Epidermal melanocyte (primary cell): ENCODE data around the gene RCOR1.
A peak's percentile ranks its signal among the peaks of the same experiment; 100 is the strongest.

ENCODE experiments used
- DNase-seq: peaks from one replicate; pipeline ENCODE4 v3.0.0; 2011; ENCODE audit warnings: low spot score; ENCODE audit not compliant: insufficient read length

Gene RCOR1

GRCh38 chr14:102774391-102775153 lies 182.1 kb downstream of the RCOR1 start:
- peak; percentile 96 for DNase-seq

GRCh38 chr14:102775855-102776760 lies 183.7 kb downstream of the RCOR1 start:
- DNase-seq: no peak

GRCh38 chr14:102776761-102777710 lies 184.6 kb downstream of the RCOR1 start, which contains the start of gene TRAF3:
TSS of gene TRAF3 (plus strand) at chr14:102777449. CDS start at chr14:102870202, 92,753 bp downstream.
- peak; percentile 82 for DNase-seq

GRCh38 chr14:102777711-102778337 lies 185.4 kb downstream of the RCOR1 start:
- DNase-seq: no peak

GRCh38 chr14:102778338-102779083 lies 186.1 kb downstream of the RCOR1 start:
- DNase-seq: no peak

- no peak for DNase-seq
Measured at GRCh38 chr14:102779084-102779462, 186.6 kb downstream of the RCOR1 start.

GRCh38 chr14:102779574-102780315 lies 187.3 kb downstream of the RCOR1 start:
- DNase-seq: no peak
